Heart right ventricle (tissue), 16 donors: ENCODE measurements around the gene TKFC. TPM values are rescaled to one million over a fixed set of nuclear protein-coding genes. Genes with fewer than 3 reads are reported as not detected.

Experiments used
- ATAC-seq, 8 donors: fragments of 200-7000 bp; cut with Tn5 transposase; one replicate each; pipeline ENCODE4 v1.9.1; 2020; ENCODE audit warnings: mild to moderate bottlenecking in 8 of 8, moderate library complexity in 8 of 8, moderate number of reproducible peaks in 1 of 8
- DNase-seq, 2 donors: peaks; one replicate each; pipeline ENCODE4 v3.0.0-alpha.2; 2020
- H3K27ac ChIP-seq, 10 donors: fragments of 200-600 bp; sonication (generic) in 2 of 10; one replicate each; pipeline versions ENCODE4 v1.5.0 to v1.8.0; 2020 to 2022; ENCODE audit warnings: mild to moderate bottlenecking in 3 of 10
- H3K27me3 ChIP-seq, 7 donors: fragments of 200-600 bp; one replicate each; pipeline ENCODE4 v1.8.0; 2021 to 2022; ENCODE audit warnings: mild to moderate bottlenecking in 2 of 7
- H3K36me3 ChIP-seq, 9 donors: fragments of 200-600 bp; sonication (generic) in 1 of 9; one replicate each; pipeline versions ENCODE4 v1.5.0 to v1.8.0; 2020 to 2022; ENCODE audit warnings: mild to moderate bottlenecking in 2 of 9
- H3K4me1 ChIP-seq, 9 donors: fragments of 200-600 bp; sonication (generic) in 1 of 9; one replicate each; pipeline versions ENCODE4 v1.5.0 to v1.8.0; 2020 to 2022; ENCODE audit warnings: mild to moderate bottlenecking in 4 of 9
- H3K4me3 ChIP-seq, 10 donors: fragments of 200-600 bp; sonication (generic) in 2 of 10; one replicate each; pipeline versions ENCODE4 v1.5.0 to v1.8.0; 2020 to 2022; ENCODE audit warnings: mild to moderate bottlenecking in 7 of 10, moderate library complexity in 2 of 10
- H3K9me3 ChIP-seq, 11 donors: fragments of 200-600 bp in 10 of 11; sonication (generic) in 2 of 11; one replicate each; pipeline versions ENCODE4 v1.5.0 to v1.8.0; 2013 to 2022; ENCODE audit warnings: mild to moderate bottlenecking in 2 of 11, control low read depth in 1 of 11, moderate library complexity in 1 of 11
- CTCF ChIP-seq, 9 donors: fragments of 200-600 bp; sonication (generic) in 2 of 9; IDR thresholded peaks; one replicate each; pipeline versions ENCODE4 v1.5.0 to v1.8.0; 2021 to 2022; ENCODE audit warnings: antibody characterized with exemption in 9 of 9, mild to moderate bottlenecking in 5 of 9, moderate library complexity in 1 of 9
- WGBS, 2 donors: extraction: QIAGEN DNeasy Blood & Tissue Kit; methylation state at CpG; one replicate each; pipeline ENCODE4 v1.1.7; 2013; ENCODE audit warnings: inconsistent platforms in 1 of 2; 5-methylcytosine and 5-hydroxymethylcytosine counted together
- intact Hi-C, 10 donors: fragments of 100-400 bp; cut with DNase I; formaldehyde crosslinking; loops; one replicate each; pipeline versions ENCODE4 v1.11.1 to v1.14.2; 2022
- polyA plus RNA-seq, 2 donors: library from polyadenylated mRNA; stranded (reverse); fragments of 200-250 nt; gene quantifications; one replicate each; pipeline ENCODE4 v1.2.3, GENCODE V29; 2013
- total RNA-seq, 10 donors: library from RNA; stranded (reverse); fragmentation: NEBNext Ultra II Directional in 3 of 10; extraction: Animal tissue kit (Norgen Biotek cat#: 25700) in 3 of 10; gene quantifications; one replicate each; pipeline versions ENCODE4 v1.2.1 to v1.2.4, GENCODE V29; 2021 to 2023
- donor health status: Arrhythmogenic right ventricular cardiomyopathy.
- donor health status: ischemic (EF 13 %, LVEDD 7.1; RV severe dilation, severe dysfunction).
- donor health status: healthy with polysubstance abuse.
- donor health status: DM: no; HTN: yes; CAD: no.
- donor health status: DM: no; HTN: no; CAD: no.
- donor health status: ischemic (EF 25% LVEDD 6.9; RV normal size, moderate dysfunction).
- donor health status: ischemic (EF 25% LVEDD 5.7; RV mildly dilated, moderate dysfunction).
- donor health status: healthy.
- donor health status: DM: yes; HTN: yes; CAD: no.
- donor health status: Ischemic cardiomyopathy.
- donor health status: ischemic (EF 35%, LVEDD 5.7; RV mildly dilated, moderate dysfunction).
- donor health status: nonischemic (EF 11% LVEDD 7.7; RV severe dilation, severe dysfunction).
- donor health status: DM: yes; HTN: yes; CAD: no.
- donor health status: PGD.
- donor health status: ischemic (EF 29% LVEDD 5.4; RV normal size, mild dysfunction).
- donor health status: nonischemic (EF 23%, LVEDD 6.1; RV moderate dilation, normal function).

Gene TKFC
- total and polyA plus RNA-seq, 12 donors, result 11.8 to 26.1 (median 19.7) TPM

GRCh38 chr11:61294717-61295595, 38.1 kb upstream of the TKFC start, which contains the start of gene VWCE:
Gene VWCE (minus strand): TSS chr11:61295316. CDS start chr11:61295037, 279 bp downstream.
- H3K27me3 ChIP-seq, result peaks cover 0 to 30% (median 0%) of the 10 kb centered on the region in 7 donors
- intact Hi-C loops, result no loop called here
- peak; percentile 65 to 79 (median 70) for ATAC-seq
- peak within 1 kb of the TSS in 6 of 10 donors; percentile 19 to 64 (median 53) for H3K27ac ChIP-seq
- peaks cover 0 to 22% (median 8%) of the 10 kb centered on the region in 9 donors for H3K36me3 ChIP-seq
- H3K4me3 ChIP-seq, result peak within 1 kb of the TSS; percentile 54 to 85 (median 64)
- DNase-seq, result peak; percentile 32 to 51
- H3K9me3 ChIP-seq, result no peaks in the 10 kb centered on the region
- H3K4me1 ChIP-seq, result peaks cover 7 to 50% (median 40%) of the 10 kb centered on the region in 9 donors
- TF ChIP-seq CTCF (IDR thresholded peaks at IDR 0.05), result peak in 4 of 9 donors; percentile 24 to 51 (median 42)
- WGBS, 2 donors, result 2% methylated on average over 90 to 97 of the region's 97 CpGs

GRCh38 chr11:61295596-61295926, 37.5 kb upstream of the TKFC start:
- no peak for TF ChIP-seq CTCF (IDR thresholded peaks at IDR 0.05)
- Histone ChIP-seq H3K4me3 (peak overlapping the region in 9 of 10 donors; percentile 54 to 85 (median 63)), H3K9me3 (no peaks in the 10 kb centered on the region), H3K4me1 (peaks cover 7 to 50% (median 40%) of the 10 kb centered on the region in 9 donors), H3K36me3 (peaks cover 0 to 28% (median 12%) of the 10 kb centered on the region in 9 donors), H3K27me3 (peaks cover 0 to 30% (median 0%) of the 10 kb centered on the region in 7 donors), H3K27ac (peak overlapping the region in 4 of 10 donors; percentile 53 to 64 (median 54))
- 64 to 65% methylated on average over 12 of the region's 12 CpGs for WGBS, 2 donors
- ATAC-seq (no peak), DNase-seq (peak in 1 of 2 donors; percentile 24)
- intact Hi-C loops, result no loop called here

GRCh38 chr11:61297341-61297740, 35.7 kb upstream of the TKFC start:
- TF ChIP-seq CTCF (IDR thresholded peaks at IDR 0.05), result no peak
- Histone ChIP-seq H3K9me3 (no peaks in the 10 kb centered on the region), H3K36me3 (peaks cover 0 to 46% (median 27%) of the 10 kb centered on the region in 9 donors), H3K4me1 (peaks cover 7 to 50% (median 40%) of the 10 kb centered on the region in 9 donors), H3K27ac (peak overlapping the region in 4 of 10 donors; percentile 2 to 40 (median 39)), H3K4me3 (no peak overlapping the region), H3K27me3 (peaks cover 0 to 30% (median 0%) of the 10 kb centered on the region in 7 donors)
- DNase-seq (no peak), ATAC-seq (no peak)
- 43 to 70% methylated on average over 1 of the region's 1 CpG for WGBS, 2 donors
- intact Hi-C loops, result no loop called here

GRCh38 chr11:61297746-61298145, 35.3 kb upstream of the TKFC start:
- Histone ChIP-seq H3K27ac (peak overlapping the region in 4 of 10 donors; percentile 2 to 40 (median 39)), H3K4me3 (no peak overlapping the region), H3K9me3 (no peaks in the 10 kb centered on the region), H3K4me1 (peaks cover 7 to 50% (median 40%) of the 10 kb centered on the region in 9 donors), H3K36me3 (peaks cover 0 to 50% (median 32%) of the 10 kb centered on the region in 9 donors), H3K27me3 (peaks cover 0 to 30% (median 0%) of the 10 kb centered on the region in 7 donors)
- WGBS, 2 donors, result 17 to 30% methylated on average over 5 of the region's 5 CpGs
- ATAC-seq (peak; percentile 8 to 75 (median 46)), DNase-seq (peak in 1 of 2 donors; percentile 37)
- TF ChIP-seq CTCF (IDR thresholded peaks at IDR 0.05), result no peak
- intact Hi-C loops, result no loop called here
